GM18511 (cell line): Measurements from ENCODE around the gene EMP1.

Experiments
- ATAC-seq: cut with Tn5 transposase; IDR thresholded peaks from one replicate; pipeline ENCODE4 v1.9.1; 2021; ENCODE audit warnings: mild to moderate bottlenecking, moderate library complexity; ENCODE audit not compliant: unreplicated experiment

The EMP1 gene

DNA sequence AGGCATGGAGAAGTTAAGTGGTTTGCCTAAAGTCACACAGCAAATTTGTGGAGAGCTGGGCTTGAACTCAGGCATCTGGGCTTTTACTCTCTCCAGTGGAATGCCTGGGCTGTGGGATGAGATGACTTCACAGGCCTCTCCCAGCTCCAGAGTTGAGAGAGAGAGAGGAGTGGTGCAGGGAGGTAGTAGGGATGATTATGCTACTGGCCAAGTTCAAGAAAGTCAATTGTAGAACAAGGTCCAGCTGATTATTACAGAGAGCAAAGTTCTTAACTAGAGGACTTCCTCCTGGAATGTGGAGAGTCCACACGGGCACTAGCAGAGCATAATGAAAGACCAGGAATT lies 769 bp upstream of the EMP1 start:
- ATAC-seq, result no peak

DNA sequence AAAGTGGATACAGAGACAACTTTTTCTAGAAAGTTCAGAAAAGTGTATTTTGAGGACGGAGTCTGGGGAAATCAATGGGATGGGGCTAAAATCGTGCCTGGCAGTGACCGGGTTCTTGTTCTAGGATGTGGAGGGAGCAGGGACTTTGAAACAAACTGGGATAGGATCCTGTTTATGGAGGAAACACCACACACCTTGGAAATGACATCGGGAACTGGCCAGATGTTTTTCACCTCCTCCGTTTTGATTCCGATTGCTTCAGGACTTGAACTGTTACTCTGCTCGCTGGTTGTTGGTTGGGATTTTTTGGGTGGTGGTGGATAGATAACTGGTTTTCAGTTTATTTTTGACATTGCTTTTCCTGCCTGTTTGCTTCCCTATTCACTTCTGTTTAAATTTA lies 506 bp downstream of the EMP1 start:
- ATAC-seq, result no peak

DNA sequence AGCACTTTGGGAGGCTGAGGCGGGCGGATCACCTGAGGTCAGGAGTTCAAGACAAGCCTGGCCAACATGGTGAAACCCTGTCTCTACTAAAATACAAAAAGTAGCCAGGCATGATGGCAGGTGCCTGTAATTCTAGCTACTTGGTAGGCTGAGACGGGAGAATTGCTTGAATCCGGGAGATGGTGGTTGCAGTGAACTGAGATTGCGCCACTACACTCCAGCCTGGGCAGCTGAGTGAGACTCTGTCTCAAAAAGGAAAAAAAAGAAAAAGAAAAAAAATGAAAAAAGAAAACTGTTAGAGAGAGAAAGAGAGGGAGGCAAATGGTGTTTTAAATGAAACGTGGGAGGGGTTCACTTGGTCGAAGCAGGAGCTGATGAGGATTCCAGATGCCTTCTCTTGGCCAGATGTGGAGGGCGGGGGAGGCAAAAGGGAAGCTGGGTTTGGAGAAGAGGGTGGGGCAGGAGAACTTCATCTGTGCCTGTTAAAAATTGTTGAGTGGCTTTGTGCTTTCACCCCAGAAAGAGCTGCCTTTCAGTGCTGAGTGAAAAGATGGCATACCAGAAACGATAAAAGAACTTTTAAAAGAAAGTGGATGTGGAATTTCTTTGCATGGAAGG lies 1.1 kb downstream of the EMP1 start:
- no peak for ATAC-seq

DNA sequence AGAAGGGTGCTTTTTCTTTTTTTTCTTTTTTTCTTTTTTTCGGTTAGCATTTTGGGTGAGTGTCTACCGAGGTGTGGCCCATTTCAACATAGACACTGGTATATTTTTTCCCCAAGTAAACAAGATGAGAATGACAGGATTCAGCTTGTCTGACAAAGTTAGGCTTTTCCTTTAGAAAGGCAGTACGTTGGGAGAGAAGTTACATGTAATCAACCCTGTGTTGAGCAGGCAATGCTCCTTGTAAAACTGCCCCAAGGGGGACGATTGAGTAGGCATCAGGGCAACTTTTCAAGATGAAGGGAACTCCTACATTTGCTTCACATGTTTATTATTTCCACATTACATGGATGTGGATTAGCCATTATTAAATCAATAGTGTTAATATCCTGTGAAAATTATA lies 1.7 kb downstream of the EMP1 start:
- ATAC-seq, result no peak

DNA sequence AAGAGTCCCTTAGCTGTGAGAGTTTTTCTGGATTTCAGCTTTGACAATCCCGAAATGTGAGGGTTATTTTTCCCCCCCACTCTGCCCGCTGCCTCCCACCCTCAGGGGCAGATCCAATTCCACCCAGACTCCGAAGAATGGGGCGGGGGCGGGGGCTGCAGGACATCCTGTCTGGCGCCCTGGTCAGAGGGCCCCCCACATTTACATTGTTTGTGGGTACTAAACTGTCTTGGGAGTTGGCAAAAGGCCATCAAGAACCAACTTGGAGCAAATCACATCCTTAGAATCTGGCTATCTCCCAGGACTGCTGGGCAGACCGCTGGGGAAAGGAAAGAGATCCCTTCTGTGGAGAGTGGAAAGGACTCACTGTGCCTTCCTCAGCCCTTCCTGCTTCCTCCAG lies 2.4 kb downstream of the EMP1 start:
- no peak for ATAC-seq

DNA sequence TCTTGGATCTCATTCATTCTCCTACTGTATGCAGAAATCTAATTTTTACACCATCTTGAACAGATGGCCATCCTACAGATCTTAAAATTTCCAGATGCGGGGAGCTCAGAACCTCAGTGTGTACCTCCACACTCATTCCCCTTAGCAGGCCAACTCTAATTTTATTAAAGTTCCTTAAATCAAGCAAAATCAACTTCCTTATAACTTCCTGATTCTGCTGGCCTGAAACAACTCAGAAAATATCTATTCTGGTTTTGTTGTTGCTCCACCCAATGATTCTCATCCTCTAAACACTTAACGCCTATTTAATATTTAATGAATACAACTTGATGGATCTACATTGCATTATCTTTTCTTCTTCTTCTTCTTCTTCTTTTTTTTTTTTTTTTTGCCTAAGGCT lies 3.1 kb downstream of the EMP1 start:
- ATAC-seq, result no peak

DNA sequence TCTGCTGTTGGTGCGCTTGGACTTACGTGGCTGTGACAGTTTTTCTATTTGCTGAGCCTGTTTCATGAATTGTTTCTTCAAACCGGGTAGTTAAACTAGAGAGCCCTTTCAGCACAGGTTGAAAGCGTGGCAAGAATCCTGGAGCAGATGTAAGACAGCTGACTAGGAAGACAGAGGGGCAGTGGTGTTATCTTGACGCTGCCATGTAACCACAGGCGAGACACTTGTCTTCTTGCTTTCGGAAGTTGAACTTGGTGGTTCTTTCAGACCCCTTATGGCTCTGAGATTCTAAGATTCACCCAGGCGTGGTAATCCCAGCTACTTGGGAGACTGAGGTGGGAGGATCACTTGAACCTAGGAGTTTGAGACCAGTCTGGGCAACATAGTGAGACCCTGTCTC lies 4.3 kb downstream of the EMP1 start:
- ATAC-seq, result no peak

DNA sequence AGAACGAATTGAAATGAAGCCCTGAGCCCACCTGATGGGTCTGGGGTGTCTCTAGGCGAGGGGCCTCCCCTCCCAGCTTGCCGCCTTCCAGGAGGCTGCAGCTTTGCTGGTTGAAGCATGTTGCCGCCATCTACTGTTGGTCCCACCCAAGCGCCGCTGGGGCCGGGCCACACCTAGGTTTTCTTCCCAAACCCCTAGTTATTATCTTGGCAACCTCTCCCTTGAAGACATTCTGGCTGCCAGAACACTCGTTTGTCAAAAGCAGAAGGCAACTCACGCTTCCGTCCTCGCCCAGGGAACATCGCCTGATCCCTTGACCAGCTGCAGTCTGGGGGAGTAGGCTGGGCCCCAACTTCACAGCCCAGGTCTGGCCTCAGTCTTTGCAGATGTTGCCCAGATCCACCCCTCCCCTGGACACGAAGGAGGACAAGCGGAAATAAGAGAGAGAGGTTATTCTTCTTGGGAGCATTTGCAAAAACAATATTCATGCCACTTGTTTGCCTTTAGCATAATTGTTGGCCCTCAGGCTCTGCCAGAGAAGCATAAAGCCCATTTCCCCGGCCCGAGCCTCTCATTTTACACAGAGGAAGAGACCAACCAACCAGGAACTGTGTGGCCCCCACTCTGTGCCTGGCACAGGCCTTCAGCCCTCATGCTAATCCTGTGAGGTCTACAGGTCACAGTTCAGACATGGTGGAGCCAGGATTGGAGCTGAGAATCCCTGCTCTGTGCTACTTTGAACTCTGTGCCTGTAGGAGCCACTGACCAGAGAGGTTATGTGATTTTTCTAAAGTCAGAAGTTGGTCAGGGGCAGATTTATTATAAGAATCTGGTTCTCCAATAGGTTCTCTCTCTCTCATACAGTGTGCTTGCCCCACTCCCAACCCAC lies 6.8 kb downstream of the EMP1 start:
- ATAC-seq, result no peak

DNA sequence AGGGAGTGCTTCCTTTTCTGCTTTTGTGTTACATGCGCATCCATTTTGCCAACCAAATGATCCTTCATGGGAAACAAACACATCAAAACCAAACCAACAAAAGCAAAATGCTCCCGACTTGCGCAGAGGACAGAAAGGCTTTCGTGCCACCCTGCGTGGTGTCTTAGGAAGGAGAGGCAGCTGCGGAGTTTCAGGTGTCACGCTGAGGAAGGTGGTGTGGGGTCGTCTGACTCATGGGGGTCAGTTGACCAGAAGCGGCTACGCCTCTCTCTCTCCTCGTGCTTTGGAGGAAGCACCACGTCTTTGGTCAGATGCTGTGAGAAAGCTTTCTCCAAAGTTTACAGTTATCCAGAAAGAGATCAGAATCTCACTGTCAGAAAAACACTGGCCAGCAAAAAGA lies 7.9 kb downstream of the EMP1 start:
- no peak for ATAC-seq

DNA sequence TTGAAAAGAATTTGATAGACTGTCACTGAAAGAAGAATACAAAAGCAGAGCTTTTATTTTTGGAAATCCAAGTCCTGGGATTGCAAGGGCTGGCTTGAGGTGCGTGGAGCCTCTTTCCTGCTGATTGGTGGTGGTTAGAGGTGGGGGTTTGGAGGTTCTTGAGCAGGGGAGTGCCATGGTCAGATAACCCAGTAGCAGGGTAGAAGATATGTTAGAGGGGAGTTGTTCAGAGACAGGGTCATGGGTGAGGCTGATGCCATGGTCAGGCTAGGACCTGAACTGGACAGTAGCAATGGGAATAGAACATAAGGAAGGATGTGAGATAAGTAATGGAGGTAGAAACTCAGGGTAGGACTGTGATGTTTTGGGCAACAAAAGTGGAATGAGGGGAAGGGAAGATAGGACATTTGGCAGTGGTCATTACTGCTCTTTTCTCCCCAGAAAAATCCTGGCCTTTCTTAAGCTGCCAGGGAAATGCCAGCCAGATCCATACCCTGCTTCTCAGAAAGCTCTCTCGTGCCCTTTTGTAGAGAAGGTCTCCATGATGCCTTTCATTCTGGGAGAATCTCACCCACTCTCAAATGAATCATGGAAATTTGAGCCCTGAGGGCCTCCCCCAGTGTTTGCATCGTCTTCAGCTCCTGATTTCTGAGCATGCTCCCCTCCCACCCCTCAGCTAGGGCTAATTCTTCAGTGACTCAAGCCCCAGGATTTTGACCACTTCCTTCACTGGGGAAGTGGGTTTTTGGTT lies 9.5 kb downstream of the EMP1 start:
- ATAC-seq, result no peak

DNA sequence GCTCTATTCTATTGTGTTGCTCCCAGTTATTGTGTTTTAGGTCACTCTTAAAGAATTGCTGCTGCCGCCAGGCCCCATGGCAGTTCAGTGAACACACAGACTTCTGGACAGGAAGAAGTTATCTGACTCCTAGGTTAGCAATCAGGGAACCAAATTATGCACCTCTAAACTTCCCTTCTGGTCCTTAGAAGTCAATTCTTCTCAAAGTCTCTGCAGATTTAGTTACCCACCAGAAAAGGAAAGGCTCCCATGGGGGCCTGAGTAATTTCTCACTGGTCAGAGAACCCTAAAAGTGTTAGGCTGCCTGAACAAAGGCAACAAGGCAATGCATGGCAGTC lies 10.0 kb downstream of the EMP1 start:
- no peak for ATAC-seq

DNA sequence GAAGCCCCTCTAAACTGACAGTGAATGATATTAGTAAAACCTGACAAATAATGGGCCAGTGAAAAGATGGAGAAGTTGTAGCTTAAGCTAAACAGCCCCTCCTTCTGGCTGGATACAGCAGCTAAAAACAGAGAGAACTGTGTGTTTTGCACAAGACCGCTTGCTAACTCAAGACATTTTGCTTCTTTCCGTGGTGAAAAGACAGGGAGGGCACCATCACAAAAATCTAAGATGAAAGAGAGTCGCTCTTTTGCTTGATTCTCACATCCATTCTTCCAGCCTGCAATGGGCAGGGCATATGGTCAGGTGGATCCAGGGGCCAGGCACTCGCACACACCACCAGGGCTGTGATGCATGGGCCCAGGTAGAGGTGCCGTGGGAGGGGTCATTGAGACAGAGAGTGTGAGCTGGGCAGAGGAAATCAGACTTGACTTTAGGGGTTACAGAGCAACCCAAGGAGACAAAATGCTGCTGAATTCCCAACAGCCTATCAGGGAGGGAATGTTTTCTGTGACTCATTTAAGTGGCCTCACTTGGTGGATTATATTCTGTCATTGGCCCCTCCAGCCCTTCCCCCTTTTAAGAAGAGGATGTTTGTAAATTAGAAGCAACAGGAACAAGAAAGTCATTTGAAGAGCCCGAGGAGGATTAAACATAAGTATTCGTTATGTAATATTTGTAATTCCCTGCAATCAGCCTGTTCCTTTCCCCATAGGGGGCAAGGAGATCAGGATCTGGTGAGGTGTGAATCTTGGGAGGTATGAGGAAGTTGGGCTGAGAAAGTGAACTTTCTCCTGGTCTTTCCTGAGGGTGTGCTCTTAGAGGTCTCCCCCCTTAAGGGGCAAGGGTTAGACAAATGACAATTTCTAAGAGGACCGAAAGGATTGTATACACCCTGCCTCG lies 12.3 kb downstream of the EMP1 start:
- ATAC-seq, result no peak

DNA sequence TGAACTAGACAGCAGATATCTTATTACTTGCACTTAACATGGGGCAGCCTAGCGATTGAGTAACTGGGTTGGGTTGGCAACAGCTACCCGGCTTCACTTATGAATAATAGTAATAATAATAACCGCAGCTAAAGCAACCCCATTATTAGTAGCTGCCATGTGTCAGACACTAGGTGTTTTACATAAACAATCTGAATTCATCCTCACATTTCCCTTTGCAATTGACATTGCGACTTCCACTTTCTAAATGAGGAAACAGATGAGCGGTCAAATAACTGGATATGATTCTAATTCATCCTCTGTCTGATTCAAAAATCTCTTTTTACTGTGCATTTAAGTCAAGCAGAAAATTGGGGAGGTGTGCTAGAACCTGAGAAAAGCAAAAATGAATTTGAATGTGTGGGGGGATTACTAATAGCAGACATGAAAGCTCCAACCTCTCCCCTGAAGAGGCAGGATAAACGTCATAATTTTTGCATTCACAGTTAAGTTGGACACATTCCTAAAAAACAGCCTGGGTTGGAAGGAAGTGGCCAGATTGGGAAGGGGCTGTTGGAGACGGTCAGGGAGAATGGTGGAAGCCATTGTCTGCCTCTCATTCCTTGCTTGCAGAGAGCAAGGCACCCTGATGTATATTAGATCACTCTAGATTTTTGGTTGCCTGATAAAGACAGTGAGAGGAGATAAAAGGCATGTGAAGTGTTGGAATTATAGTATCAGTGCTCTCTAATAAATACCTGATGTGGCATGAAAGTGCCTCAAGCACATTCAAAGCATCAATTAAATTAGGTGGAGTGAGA lies 13.1 kb downstream of the EMP1 start:
- no peak for ATAC-seq

DNA sequence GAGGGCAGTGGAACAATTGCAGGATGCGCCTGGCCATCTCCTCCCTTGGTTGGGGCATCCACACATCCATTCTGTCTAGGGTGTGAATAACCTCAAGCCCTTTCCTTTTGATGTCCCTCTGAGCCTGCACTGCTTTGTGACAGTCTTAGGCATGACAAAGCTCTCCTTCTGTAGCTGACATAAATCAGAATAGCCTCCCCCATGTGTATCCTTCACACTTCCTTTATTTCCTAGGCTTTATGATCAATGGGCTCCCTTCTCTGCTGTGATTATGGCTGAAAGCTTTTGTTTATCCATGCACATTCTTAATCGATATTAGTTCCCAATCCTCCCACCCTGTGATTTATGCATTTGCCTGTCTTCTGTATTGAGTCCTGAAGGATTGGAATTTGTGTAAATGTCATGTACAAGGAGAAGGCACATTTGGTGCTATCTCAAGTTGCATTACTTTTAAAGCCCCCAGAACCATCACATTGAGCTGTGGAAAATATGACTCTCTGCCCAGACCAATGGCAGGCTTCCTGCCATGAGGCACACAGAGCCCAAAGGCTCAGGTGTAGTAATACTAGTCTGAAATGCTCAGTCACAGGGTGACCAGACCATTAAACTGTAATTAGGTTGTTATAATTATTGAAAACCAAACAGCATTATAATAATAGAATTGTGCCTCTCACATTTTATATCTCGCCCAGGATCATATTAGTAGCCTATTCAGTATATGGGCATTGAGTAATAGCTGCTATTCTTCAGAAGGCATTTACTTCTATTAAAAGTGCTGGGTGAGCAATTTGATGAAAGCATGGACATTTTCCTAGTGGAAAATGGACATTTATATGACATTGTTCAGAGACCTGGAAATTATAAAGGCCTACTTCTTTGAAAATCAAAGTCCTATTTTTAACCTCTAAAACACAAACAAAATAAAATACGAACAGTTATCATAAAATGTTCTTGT lies 14.0 kb downstream of the EMP1 start:
- ATAC-seq, result no peak

DNA sequence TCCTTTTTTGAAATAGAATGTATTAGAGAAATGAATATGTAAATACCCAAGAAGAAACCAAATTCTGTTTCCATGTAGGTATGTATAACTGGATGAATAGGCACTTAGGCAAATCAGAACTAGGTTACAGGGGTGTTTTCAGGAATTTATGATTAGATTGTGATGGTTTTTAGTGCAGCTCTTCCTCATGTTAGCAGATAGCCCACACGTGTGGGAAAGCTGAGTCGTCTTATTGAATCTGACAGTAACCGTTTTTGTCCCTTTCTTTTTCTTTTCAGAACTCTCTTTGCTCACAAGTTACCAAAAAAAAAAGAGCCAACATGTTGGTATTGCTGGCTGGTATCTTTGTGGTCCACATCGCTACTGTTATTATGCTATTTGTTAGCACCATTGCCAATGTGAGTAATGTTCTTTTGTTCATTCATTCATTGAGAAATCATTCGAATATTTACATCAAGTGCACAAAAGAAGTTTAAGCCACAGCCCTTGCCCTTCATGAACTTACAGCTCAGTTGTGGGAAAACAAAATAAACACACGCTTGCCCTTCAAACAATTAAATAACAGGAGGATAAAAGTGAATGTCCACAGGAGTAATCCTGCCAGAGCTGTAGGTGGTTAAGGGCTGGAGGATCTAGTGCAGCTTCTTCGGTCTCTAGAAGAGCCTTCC lies 14.8 kb downstream of the EMP1 start:
- ATAC-seq, result no peak

DNA sequence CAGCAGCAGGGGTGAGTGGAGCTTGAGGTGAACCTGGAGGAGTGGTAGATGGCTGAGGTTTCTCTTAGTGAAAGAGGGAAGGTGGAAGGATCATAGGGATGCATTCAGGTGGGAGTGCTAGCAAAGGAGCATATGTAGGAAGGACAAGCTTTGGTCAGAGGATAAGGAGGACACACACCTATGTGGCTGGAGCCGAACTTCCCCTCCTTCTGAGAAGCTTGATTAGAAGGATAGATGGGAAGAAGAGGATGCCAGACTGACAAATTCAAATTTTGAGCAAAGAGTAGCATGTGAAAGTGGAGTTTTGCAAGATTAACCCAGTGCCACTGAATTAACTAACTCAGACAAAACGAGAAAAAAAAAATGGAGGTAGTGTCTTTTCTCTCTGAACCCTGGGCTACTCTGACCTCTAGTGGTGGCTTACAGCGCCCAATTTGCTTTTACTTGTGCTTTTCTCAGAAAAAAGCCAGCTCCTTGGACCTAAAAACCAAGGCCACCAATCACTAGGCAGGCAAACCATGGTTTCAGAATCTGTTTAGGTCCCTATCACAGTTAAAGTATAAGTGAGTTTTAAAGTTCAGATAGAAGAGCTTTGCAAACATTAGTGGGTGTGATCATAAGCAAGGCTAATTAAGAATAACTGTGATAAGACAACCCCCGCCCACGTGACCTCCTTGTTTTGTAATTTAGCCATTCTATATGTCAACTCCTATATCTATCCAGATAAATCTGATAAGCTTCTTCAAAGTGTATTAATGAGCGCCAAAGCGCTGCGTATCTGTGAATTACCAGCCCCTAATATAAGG lies 15.5 kb downstream of the EMP1 start:
- ATAC-seq, result no peak

DNA sequence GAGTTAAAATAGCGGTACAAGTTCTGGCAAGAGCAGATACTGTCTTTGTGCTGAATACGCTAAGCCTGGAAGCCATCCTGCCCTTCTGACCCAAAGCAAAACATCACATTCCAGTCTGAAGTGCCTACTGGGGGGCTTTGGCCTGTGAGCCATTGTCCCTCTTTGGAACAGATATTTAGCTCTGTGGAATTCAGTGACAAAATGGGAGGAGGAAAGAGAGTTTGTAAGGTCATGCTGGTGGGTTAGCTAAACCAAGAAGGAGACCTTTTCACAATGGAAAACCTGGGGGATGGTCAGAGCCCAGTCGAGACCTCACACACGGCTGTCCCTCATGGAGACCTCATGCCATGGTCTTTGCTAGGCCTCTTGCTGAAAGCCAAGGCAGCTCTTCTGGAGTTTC lies 18.5 kb downstream of the EMP1 start:
- no peak for ATAC-seq

DNA sequence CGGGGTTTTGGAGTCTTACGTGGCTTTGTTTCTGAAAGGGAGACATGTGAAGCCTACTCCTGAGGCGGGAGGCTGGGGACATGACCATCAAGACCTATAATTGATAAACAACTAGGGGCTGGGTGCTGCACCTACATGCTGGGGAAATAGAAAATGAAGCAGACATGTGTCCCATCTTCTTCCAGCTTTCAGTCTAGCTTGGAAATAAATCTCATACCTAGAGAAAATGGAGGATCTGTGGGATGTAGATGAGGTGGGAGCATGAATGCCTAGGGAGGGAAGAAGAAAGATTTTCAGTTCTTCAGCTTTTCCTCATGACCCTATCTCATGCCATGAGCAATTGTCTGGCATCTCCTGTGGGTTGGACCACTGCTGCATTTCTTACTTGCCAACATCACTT lies 22.1 kb downstream of the EMP1 start:
- ATAC-seq, result no peak
